ENCODE data around the gene CD164L2. TPM values are rescaled to one million over a fixed set of nuclear protein-coding genes. Genes with fewer than 3 reads are reported as not detected.

The CD164L2 gene
- total and polyA plus RNA-seq, 7 donors, result not detected

- TF ChIP-seq CTCF (IDR thresholded peaks at IDR 0.05), result no peak
- Histone ChIP-seq H3K36me3 (ENCODE audit: insufficient read depth in 1 of 2, low read depth in 1 of 2) (peaks cover 6 to 36% of the 10 kb centered on the region in 2 donors), H3K4me3 (no peak overlapping the region), H3K27me3 (ENCODE audit: insufficient read depth in 3 of 3, low read length in 2 of 3) (no peaks in the 10 kb centered on the region), H3K9me3 (no peaks in the 10 kb centered on the region), H3K4me1 (no peaks in the 10 kb centered on the region), H3K27ac (no peak overlapping the region)
- intact Hi-C loops (cut with DNase I), result no loop called here
- no peak for DNase-seq
- no peak for ATAC-seq
- 90 to 92% (median 92%) methylated on average over 6 of the region's 6 CpGs for WGBS, 3 donors
Measured at GRCh38 chr1:27338751-27339150, 44.4 kb downstream of the CD164L2 start.

DNA sequence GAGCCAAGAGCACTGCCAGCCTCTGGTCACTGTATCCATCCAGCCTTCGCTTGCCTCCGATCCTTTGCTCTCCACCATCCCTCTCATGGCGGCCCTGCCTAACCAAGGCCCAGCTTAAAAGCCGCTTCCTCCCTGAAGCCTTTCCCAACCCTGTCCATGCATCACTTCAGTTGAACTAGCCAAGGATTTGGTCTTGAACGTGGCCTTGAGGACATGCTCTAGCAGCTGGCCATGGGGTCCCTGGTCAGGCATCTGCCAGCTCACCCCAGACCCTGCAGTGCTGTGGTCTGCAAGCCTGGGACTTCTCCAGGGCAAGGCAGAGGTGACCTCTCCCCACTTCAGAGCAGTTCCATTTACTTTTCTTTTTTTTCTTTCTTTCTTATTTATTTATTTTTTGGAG, 46.4 kb downstream of the CD164L2 start:
- peaks cover 6 to 54% of the 10 kb centered on the region in 2 donors for H3K36me3 ChIP-seq (ENCODE audit: insufficient read depth in 1 of 2, low read depth in 1 of 2)
- no peak overlapping the region for H3K27ac ChIP-seq
- intact Hi-C loops (cut with DNase I), result no loop called here
- no peaks in the 10 kb centered on the region for H3K9me3 ChIP-seq
- no peak for DNase-seq
- no peak for ATAC-seq
- H3K27me3 ChIP-seq (ENCODE audit: insufficient read depth in 3 of 3, low read length in 2 of 3), result no peaks in the 10 kb centered on the region
- no peak overlapping the region for H3K4me3 ChIP-seq
- H3K4me1 ChIP-seq, result no peaks in the 10 kb centered on the region
- 87 to 92% (median 89%) methylated on average over 5 of the region's 5 CpGs for WGBS, 3 donors
- TF ChIP-seq CTCF (IDR thresholded peaks at IDR 0.05), result no peak

- WGBS, 3 donors, result 85 to 89% (median 89%) methylated on average over 16 to 17 of the region's 17 CpGs
- intact Hi-C loops (cut with DNase I), result no loop called here
- no peak overlapping the region for H3K27ac ChIP-seq
- no peaks in the 10 kb centered on the region for H3K27me3 ChIP-seq (ENCODE audit: insufficient read depth in 3 of 3, low read length in 2 of 3)
- DNase-seq (no peak), ATAC-seq (no peak)
- H3K9me3 ChIP-seq, result no peaks in the 10 kb centered on the region
- peaks cover 6 to 64% of the 10 kb centered on the region in 2 donors for H3K36me3 ChIP-seq (ENCODE audit: insufficient read depth in 1 of 2, low read depth in 1 of 2)
- H3K4me3 ChIP-seq, result no peak overlapping the region
- TF ChIP-seq CTCF (IDR thresholded peaks at IDR 0.05), result no peak
- no peaks in the 10 kb centered on the region for H3K4me1 ChIP-seq
Measured at GRCh38 chr1:27335506-27336422, 47.4 kb downstream of the CD164L2 start.

DNA sequence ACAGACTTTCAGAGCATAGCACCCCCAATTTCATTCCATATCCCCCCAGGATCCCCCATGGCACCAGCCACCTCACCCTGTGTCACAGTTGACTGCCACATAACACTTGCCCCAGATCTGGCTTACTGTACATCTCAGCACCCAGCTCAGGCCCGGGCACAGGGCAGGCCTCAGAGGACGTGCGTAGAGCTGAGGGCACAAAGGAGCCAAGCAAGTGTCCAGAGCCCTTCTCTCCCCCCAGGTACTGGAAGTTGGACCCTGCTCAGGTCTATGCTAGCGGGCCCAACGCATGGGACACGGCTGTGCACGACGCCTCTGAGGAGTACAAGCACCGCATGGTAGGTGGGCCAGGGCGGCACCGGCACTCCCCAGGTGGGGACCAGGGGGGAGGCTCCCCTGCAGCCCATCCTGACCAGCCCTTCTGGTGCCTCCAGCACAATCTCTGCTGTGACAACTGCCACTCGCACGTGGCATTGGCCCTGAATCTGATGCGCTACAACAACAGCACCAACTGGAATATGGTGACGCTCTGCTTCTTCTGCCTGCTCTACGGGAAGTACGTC, 49.3 kb downstream of the CD164L2 start:
- Histone ChIP-seq H3K4me3 (no peak overlapping the region), H3K27me3 (ENCODE audit: insufficient read depth in 3 of 3, low read length in 2 of 3) (no peaks in the 10 kb centered on the region), H3K9me3 (no peaks in the 10 kb centered on the region), H3K4me1 (peaks cover 2% of the 10 kb centered on the region), H3K27ac (no peak overlapping the region), H3K36me3 (ENCODE audit: insufficient read depth in 1 of 2, low read depth in 1 of 2) (peaks cover 6 to 71% of the 10 kb centered on the region in 2 donors)
- DNase-seq (no peak), ATAC-seq (no peak)
- no peak for TF ChIP-seq CTCF (IDR thresholded peaks at IDR 0.05)
- WGBS, 3 donors, result 92 to 95% (median 93%) methylated on average over 17 of the region's 17 CpGs
- intact Hi-C loops (cut with DNase I), result no loop called here

All from psoas muscle (tissue), 8 donors.